ENCODE data around the gene KIAA0040.

KIAA0040 gene

GRCh38 chr1:175200678-175201521 lies 8.3 kb upstream of the KIAA0040 start:
- DNase-seq (ENCODE audit: low read depth in 2 of 2): no peak

- DNase-seq (ENCODE audit: low read depth in 2 of 2): no peak
Measured at GRCh38 chr1:175198332-175198731, 5.8 kb upstream of the KIAA0040 start.

DNA sequence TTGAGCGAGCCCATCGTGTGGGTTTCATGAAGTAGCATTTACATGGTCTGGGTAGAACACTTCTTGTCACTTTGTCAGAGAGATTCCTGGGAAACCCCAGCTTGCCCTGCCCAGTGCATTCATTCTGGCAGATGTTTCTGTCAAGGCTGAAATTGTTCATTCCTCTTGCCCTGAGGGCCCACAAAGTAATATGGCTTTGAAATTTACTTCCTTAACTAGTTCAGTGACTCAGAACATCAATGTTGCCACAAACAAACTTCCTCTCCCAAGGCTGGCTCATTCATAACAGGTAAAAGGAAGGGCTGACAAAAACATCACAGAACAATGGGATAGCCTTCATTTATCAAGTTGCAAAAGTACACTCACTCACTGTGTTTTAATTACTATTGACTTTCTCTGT lies 5.0 kb upstream of the KIAA0040 start:
- DNase-seq (ENCODE audit: low read depth in 2 of 2): no peak

DNA sequence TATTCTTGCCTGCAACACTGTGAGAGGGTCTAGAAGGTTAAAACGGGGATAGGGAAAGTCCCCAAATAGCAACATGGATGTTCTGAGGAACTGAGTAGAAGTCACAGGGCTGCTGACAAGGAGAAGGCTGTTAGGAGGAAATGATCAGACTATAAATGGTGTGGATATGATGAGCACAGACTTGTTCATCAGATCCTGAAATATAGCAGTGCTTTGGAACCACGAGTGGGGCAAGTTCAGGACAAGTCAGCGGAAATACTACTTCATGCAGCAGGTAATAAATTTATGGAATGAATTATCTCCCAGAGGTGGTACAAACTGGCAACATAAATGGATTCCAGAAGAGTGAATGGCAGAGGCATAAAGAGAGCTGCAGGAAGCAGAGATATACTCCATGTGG lies 3.2 kb upstream of the KIAA0040 start:
- DNase-seq (ENCODE audit: low read depth in 2 of 2): no peak

DNA sequence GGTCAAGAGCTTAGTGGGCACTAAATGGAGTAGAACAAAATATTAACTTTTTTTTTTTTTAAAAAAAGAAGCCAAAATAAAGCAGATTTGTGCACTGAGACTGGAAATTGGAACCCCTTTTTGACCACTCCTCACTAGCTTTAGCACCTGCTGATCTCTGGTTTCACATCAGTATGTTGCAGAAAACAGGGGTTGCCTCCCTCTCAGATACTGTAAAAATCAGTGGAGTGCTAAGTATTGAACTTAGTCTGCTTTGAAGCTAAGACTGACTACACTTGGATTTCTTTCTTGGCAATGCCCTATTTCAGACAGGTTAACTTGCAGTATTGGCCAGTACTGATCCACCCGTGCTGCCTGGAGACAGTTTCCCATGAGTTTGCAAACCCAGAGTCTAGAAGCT lies 2.7 kb upstream of the KIAA0040 start:
- no peak for DNase-seq (ENCODE audit: low read depth in 2 of 2)

DNA sequence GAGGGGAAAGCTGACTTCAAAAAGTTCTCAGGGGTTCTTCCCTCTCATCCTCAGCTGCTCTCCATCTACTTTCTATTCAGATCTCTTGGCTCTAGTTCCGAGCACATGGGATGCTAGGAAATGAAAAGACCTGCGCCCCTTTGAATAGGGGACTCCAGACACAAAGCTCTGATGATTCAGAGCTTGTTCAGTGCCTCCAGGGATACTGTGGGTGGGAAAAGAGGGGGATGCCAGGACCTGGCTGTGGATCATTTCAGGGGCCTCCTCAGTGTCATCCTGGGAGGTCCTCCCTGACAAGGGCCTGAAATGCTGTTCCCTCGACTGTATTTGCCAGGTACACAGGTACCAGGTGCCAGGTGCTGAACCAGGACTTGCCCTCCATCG lies 943 bp upstream of the KIAA0040 start:
- no peak for DNase-seq (ENCODE audit: low read depth in 2 of 2)

DNA sequence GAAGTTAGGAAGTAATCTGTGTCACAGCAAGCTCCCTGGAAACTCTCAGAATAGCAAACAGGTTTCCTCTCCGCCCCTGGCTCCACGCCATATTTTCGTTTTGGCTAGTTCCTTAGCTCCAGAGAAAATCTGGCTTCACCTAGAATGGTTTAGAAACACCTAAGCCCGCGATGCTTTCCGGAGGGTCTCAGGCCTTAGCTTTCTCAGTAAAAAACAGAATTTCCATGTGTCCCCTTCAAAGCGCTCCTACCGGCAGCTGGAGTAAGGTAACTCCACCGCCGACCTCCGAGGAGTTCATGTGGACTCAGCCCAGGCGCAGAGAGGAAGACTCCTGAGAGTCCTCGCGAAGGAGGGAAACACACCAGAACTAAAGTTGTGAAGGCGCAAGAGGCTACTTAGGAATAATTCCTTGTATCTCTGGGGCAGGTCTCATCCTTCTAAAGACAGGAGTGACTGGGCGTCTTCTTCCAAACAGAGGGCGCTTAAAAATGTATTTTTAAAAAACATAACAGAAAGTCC lies 406 bp downstream of the KIAA0040 start:
- DNase-seq (ENCODE audit: low read depth in 2 of 2): no peak

GRCh38 chr1:175191659-175192058 lies 917 bp downstream of the KIAA0040 start:
- no peak for DNase-seq (ENCODE audit: low read depth in 2 of 2)

- peak in 1 of 2 donors; percentile 18 for DNase-seq (ENCODE audit: low read depth in 2 of 2)
Measured at GRCh38 chr1:175188936-175189335, 3.6 kb downstream of the KIAA0040 start.

DNA sequence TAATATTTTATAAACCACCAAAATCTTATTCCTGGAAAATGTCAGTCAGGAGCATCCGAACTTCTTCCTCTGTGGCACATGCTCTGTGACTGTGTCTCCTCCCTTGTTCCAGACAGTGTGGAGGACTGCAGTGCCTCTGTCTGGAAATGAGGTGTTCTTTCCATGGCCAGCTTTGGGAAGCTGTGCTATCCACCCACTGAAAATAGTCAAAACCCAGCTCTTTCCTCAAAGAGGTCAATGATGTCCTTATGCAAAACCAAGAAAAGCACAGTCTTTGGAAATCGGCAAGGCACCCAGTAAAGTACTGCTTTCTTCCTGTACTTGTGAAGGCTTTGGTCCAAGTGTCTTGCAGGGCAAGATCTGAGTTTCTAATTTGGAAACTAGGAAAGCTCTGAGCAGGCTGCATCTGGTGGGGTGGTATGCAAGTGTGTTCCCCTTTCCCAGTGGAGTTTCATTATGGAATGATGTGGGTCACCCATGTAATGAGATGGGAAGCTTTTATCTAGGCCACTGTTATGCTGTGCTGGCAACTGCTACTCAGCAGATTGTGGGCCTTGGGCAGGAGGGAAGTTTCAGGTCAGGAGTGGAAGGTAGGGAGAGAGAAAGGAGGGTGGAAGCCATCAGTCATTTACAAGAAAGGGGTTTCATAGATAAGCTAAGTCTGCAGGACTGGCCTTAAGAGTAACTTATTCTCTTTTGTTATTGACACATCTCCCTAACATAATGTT lies 6.0 kb downstream of the KIAA0040 start:
- DNase-seq (ENCODE audit: low read depth in 2 of 2): no peak

- no peak for DNase-seq (ENCODE audit: low read depth in 2 of 2)
Measured at GRCh38 chr1:175185903-175186302, 6.7 kb downstream of the KIAA0040 start.

GRCh38 chr1:175183586-175183985 lies 9.0 kb downstream of the KIAA0040 start:
- no peak for DNase-seq (ENCODE audit: low read depth in 2 of 2)

DNA sequence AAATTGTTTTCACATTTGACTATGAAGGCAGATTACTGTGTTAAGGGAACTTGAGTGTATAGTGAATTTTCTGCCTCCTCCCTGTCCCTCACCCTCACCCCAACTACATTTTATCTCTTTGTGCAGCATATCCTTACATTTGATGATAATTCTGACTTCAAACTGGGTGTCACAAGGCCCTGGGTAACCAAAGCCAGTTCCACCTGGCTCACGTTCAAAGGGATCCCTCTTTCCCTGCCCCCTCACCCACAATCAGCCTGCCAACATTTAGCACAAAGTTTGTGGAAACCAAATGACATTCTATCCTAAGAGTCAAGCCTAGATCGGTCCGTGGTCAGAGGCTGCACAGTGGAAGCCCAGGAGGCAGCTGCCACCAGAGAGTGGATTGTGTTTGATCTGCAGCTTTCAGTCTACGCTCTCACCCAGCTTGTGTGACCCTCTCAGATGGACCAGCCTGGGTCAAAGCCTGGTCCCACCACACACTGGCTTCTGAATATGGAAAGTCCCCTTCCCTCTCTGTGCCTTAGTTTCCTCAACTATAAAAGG lies 10.3 kb downstream of the KIAA0040 start:
- DNase-seq (ENCODE audit: low read depth in 2 of 2): no peak

GRCh38 chr1:175179837-175180590 lies 12.6 kb downstream of the KIAA0040 start:
- no peak for DNase-seq (ENCODE audit: low read depth in 2 of 2)

DNA sequence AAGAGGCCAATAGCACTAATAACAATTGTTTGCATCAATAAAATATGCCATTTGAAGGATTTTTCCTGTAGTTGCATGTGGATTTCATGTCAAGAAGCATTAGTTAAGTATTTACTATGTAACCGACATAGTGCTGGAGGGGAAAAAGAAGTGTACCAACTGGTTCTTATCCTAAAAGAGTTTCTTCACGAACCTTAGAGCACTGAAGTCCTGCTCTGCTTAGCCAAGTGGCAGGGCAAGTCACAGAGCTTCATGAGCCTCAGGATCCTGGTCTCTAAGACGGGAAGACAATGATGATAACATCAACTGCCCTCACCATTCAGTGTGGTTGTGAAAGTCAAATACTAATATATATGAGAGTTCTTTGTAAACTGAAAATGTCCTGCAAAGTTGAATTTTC lies 14.1 kb downstream of the KIAA0040 start:
- DNase-seq (ENCODE audit: low read depth in 2 of 2): no peak

- DNase-seq (ENCODE audit: low read depth in 2 of 2): no peak
Measured at GRCh38 chr1:175178056-175178455, 14.5 kb downstream of the KIAA0040 start.

DNA sequence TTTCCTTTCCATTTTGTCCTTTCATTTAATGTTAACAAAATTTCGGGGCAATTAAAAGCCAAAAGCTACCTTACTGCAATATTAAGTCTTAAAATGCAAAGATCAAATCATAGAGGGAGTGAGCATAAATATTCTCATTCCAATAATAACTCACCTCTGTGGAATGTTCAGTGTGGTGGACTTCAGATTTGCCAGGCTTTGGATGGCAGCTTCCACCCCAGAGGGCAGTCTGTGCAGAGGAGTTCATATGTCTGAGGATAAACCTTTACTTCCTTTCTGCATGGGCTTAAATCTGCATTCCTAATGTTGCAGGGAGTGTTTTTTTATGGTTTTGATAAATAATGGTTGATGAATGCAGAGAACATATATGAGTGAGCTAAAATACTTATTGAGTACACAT lies 16.3 kb downstream of the KIAA0040 start:
- no peak for DNase-seq (ENCODE audit: low read depth in 2 of 2)

DNA sequence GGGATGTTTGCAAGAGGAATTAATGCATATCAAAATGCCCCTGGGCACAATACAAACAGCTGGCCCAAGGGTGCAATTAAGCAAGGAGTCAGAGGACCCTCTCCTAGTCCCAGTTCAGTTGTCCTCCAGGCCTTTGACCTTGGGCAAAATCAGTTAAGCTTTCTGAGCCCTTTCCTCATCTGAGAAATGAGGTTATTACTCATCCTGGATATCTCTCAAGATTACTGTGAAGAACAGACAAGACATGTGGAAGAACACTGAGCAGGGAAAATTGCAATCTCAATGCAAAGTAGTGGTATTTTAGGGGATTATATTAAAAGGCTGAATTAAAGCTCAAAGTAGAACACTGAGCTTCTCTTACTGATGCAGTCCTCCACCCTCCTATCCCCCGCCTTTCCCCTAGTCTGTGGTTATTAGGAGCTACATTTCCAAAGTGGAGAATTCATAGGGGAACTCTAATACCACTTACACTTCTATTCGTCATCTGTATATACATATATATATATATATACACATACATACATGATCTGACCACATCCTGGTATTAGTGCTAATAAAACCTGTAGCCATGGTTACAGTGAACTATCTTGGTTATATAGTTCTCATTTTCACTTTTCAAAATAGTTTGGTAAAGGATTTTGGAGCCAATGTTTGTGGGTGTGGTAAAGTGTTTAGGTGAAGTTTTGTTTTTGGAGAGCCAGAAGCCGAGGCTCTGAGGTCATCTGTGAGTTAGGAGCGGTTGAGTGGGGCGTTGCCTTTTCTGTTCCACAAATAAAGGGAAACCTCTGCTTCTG lies 18.1 kb downstream of the KIAA0040 start:
- no peak for DNase-seq (ENCODE audit: low read depth in 2 of 2)

DNA sequence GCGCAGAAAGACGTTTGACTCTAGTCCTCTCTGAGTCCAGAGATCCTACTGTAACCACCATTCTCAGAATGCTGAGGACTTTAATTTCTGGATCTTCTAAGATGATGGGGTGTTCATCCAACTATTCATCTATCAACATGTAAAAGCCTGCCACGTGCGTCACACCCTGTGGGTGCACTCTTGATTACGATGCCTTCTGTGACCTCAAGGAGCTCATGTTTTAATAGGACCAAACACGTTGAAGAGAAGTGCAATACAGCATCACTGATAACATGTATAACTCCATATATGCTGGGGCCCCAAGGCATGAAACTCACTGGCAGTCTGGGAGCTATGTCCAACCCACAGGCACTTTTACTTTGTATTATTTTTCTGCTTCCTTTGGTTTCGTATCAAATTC lies 19.0 kb downstream of the KIAA0040 start:
- DNase-seq (ENCODE audit: low read depth in 2 of 2): no peak

GRCh38 chr1:175172503-175172902 lies 20.1 kb downstream of the KIAA0040 start:
- DNase-seq (ENCODE audit: low read depth in 2 of 2): no peak
